ENCODE measurements around the gene HSPH1.

DNA sequence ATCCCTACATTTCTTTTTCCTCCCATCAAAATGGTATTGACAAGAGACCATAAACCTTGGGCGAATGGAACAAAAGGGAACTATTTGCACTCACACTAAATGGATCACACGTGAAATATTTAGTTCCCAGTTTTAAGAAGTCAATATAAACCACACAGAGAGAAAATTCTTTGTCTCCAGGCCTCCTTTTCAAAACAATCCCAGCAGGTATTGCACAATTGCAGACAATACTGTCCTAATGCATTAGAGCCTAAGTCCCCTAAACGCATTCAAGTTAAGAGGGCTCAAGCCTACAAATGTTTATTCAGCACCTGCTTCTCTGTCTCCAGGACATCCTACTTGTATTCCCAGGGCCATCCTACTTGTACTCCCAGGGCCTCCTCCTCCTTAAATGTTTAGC, 36.8 kb upstream of the HSPH1 start:
- TF ChIP-seq, protein P1, sequence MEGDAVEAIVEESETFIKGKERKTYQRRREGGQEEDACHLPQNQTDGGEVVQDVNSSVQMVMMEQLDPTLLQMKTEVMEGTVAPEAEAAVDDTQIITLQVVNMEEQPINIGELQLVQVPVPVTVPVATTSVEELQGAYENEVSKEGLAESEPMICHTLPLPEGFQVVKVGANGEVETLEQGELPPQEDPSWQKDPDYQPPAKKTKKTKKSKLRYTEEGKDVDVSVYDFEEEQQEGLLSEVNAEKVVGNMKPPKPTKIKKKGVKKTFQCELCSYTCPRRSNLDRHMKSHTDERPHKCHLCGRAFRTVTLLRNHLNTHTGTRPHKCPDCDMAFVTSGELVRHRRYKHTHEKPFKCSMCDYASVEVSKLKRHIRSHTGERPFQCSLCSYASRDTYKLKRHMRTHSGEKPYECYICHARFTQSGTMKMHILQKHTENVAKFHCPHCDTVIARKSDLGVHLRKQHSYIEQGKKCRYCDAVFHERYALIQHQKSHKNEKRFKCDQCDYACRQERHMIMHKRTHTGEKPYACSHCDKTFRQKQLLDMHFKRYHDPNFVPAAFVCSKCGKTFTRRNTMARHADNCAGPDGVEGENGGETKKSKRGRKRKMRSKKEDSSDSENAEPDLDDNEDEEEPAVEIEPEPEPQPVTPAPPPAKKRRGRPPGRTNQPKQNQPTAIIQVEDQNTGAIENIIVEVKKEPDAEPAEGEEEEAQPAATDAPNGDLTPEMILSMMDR (IDR thresholded peaks at IDR 0.05) = no peak
- no peak for TF ChIP-seq EZH2 (IDR thresholded peaks at IDR 0.05)

Data from neural progenitor cell (in vitro differentiated cells).